ENCODE results near the gene CYP4F8. TPM values are rescaled to one million over a fixed set of nuclear protein-coding genes. Genes with fewer than 3 reads are reported as not detected.

The CYP4F8 gene
- not detected for total RNA-seq (2021; ENCODE audit: unreplicated experiment)
- polyA plus RNA-seq (2012; ENCODE audit: insufficient read length), result not detected
- not detected for Bru-seq, nascent RNA
- BruChase-seq, experiment 1, labeled RNA remaining after a 2-hour chase, result not detected
- not detected for BruChase-seq, experiment 2, labeled RNA remaining after a 6-hour chase
- long read RNA-seq, result 0 reads

- no TSS peak for BruUV-seq (replicated peaks)
- ATAC-seq, result no peak
- in situ Hi-C loops (cut with HindIII; ENCODE audit: low pct_unique_long_range_greater_than_20kb, low sequenced_read_pairs) (no loop called here), intact Hi-C loops (cut with micrococcal nuclease; ENCODE audit: unreplicated experiment) (no loop called here)
- ChIA-PET POLR2A (no interaction called here), CTCF (no interaction called here)
- H3K4me1 ChIP-seq (ENCODE audit: control insufficient read depth, insufficient read depth, low read length), result no peaks in the 10 kb centered on the region
- no peak within 1 kb of the TSS for H3K27ac ChIP-seq (ENCODE audit: low read length)
- H3K27me3 ChIP-seq (ENCODE audit: control insufficient read depth, insufficient read depth, low read length), result no peaks in the 10 kb centered on the region
- H3K36me3 ChIP-seq (ENCODE audit: control insufficient read depth, insufficient read depth, low read length), result no peaks in the 10 kb centered on the region
- no peak for TF ChIP-seq REST (IDR thresholded peaks at IDR 0.05; ENCODE audit: insufficient read depth in 1 of 2, low read depth in 2 of 2, low read length in 1 of 2)
- no peak for TF ChIP-seq CTCF (IDR thresholded peaks at IDR 0.05)
- no peak for TF ChIP-seq TCF7L2 (IDR thresholded peaks at IDR 0.05; ENCODE audit: low read depth, low read length)
- TF ChIP-seq POLR2AphosphoS5 (IDR thresholded peaks at IDR 0.05; ENCODE audit: low read depth, low read length), result no peak
- TF ChIP-seq SIN3A (IDR thresholded peaks at IDR 0.05; ENCODE audit: borderline replicate concordance, insufficient read depth, low read depth, low read length), result no peak
- no peaks in the 10 kb centered on the region for H3K9me3 ChIP-seq (ENCODE audit: control insufficient read depth, insufficient read depth, low read depth, low read length)
- H3K4me3 ChIP-seq (ENCODE audit: low read depth in 2 of 2, low read length in 2 of 2), result no peak within 1 kb of the TSS
- no peak for DNase-seq (ENCODE audit: low read depth, low spot score)
These were observed at the start of gene CYP4F8 for GRCh38 chr19:15614507-15615379. Gene CYP4F8 (plus strand): TSS chr19:15615218. CDS start chr19:15615617, 399 bp downstream.

GRCh38 chr19:15570420-15570819 lies 44.6 kb upstream of the CYP4F8 start:
- H3K27ac ChIP-seq (ENCODE audit: low read length), result no peak overlapping the region
- DNase-seq (ENCODE audit: low read depth, low spot score), result no peak
- in situ Hi-C loops (cut with HindIII; ENCODE audit: low pct_unique_long_range_greater_than_20kb, low sequenced_read_pairs), result no loop called here
- H3K4me3 ChIP-seq (ENCODE audit: low read depth in 2 of 2, low read length in 2 of 2), result no peak overlapping the region
- ATAC-seq, result no peak
- no peaks in the 10 kb centered on the region; the same call in 1 of the 2 replicates for H3K27me3 ChIP-seq (ENCODE audit: control insufficient read depth, insufficient read depth, low read length)
- TF ChIP-seq SIN3A (IDR thresholded peaks at IDR 0.05; ENCODE audit: borderline replicate concordance, insufficient read depth, low read depth, low read length) (no peak), REST (IDR thresholded peaks at IDR 0.05; ENCODE audit: insufficient read depth in 1 of 2, low read depth in 2 of 2, low read length in 1 of 2) (no peak), TCF7L2 (IDR thresholded peaks at IDR 0.05; ENCODE audit: low read depth, low read length) (no peak), CTCF (IDR thresholded peaks at IDR 0.05) (no peak), POLR2AphosphoS5 (IDR thresholded peaks at IDR 0.05; ENCODE audit: low read depth, low read length) (no peak)
- no TSS peak for BruUV-seq (replicated peaks)
- ChIA-PET CTCF (no interaction called here), POLR2A (no interaction called here)
- no peaks in the 10 kb centered on the region for H3K36me3 ChIP-seq (ENCODE audit: control insufficient read depth, insufficient read depth, low read length)
- H3K9me3 ChIP-seq (ENCODE audit: control insufficient read depth, insufficient read depth, low read depth, low read length), result no peaks in the 10 kb centered on the region
- intact Hi-C loops (cut with micrococcal nuclease; ENCODE audit: unreplicated experiment), result no loop called here
- no peaks in the 10 kb centered on the region for H3K4me1 ChIP-seq (ENCODE audit: control insufficient read depth, insufficient read depth, low read length)
